Mesodermal cell (in vitro differentiated cells): ENCODE measurements around the gene CAMKMT.

Experiments used
- H3K27ac ChIP-seq: 2 replicates; pipeline ENCODE4 v1.7.0; 2013; ENCODE audit warnings: mild to moderate bottlenecking, low read depth, low read length, moderate library complexity; ENCODE audit not compliant: severe bottlenecking
- H3K36me3 ChIP-seq: 2 replicates; pipeline ENCODE4 v1.7.1; 2013; ENCODE audit warnings: mild to moderate bottlenecking, low read length, moderate library complexity; ENCODE audit not compliant: control insufficient read depth, insufficient read depth
- H3K4me1 ChIP-seq: one replicate; pipeline ENCODE4 v1.7.1; 2013; ENCODE audit warnings: mild to moderate bottlenecking, low read length; ENCODE audit not compliant: insufficient read depth, control insufficient read depth, poor library complexity, severe bottlenecking
- H3K4me3 ChIP-seq: 2 replicates; pipeline ENCODE4 v1.7.0; 2013; ENCODE audit warnings: low read length, control low read depth, mild to moderate bottlenecking; ENCODE audit not compliant: insufficient read depth, poor library complexity, severe bottlenecking; ENCODE audit errors: extremely low read depth
- H3K9me3 ChIP-seq: 2 replicates; pipeline ENCODE4 v1.7.1; 2013; ENCODE audit warnings: mild to moderate bottlenecking, low read length, moderate library complexity; ENCODE audit not compliant: control insufficient read depth
- WGBS, 2 experiments: methylation state at CpG; one replicate each; pipeline ENCODE4 v1.1.5; 2013; ENCODE audit warnings: missing lambda C conversion rate in 2 of 2; ENCODE audit not compliant: insufficient coverage in 2 of 2; 5-methylcytosine and 5-hydroxymethylcytosine counted together

The CAMKMT gene

GRCh38 chr2:44389895-44390294 is 28.1 kb downstream of the CAMKMT start:
- no CpG with 5 or more reads among the region's 1 CpG for WGBS, 2 experiments
- H3K36me3 ChIP-seq = no peaks in the 10 kb centered on the region

GRCh38 chr2:44392338-44392943 is 30.7 kb downstream of the CAMKMT start:
- Histone ChIP-seq H3K4me1 (no peaks in the 10 kb centered on the region), H3K4me3 (no peak overlapping the region), H3K27ac (no peak overlapping the region), H3K36me3 (no peaks in the 10 kb centered on the region), H3K9me3 (no peaks in the 10 kb centered on the region)
- WGBS, 2 experiments = no CpG with 5 or more reads among the region's 3 CpGs

More at GRCh38 chr2:44389895-44390294, 28.1 kb downstream of the CAMKMT start:
- Histone ChIP-seq H3K27ac (no peak overlapping the region), H3K4me1 (no peaks in the 10 kb centered on the region), H3K4me3 (no peak overlapping the region), H3K9me3 (no peaks in the 10 kb centered on the region)

DNA sequence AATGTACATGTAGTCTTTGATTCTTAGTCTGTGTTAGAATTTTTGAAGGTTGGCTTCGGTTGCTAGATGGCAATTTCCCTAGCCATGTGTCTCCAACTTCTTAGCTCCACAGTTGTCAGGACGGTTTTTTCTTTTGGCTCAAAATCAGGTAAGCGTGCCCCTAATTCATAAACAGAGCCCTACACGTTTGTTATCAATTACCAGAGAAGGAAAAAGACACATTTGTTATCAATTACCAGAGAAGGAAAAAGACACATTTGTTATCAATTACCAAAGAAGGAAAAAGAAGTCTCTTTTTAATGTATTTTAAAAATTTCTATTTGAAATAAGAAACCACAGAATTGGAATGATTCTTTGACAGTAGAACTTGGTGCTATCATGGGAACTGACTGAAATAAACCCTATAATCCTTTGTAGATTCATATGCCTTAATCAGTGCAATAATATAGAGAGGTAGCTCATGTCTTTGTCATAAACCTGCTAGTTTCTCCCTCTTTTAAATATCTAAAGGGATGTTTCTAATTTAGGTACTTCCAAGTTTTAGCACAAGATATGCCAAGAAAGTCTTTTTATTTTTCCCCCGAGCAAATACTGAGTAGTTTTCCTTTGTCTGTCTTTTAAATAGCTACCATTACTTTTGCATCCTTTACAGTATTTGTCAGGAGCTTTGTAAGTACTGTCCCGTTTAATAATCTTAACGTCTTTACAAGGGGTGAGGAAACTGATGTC is 35.9 kb downstream of the CAMKMT start:
- Histone ChIP-seq H3K4me3 (no peak overlapping the region), H3K9me3 (no peaks in the 10 kb centered on the region), H3K36me3 (no peaks in the 10 kb centered on the region), H3K27ac (no peak overlapping the region), H3K4me1 (no peaks in the 10 kb centered on the region)
- WGBS, 2 experiments = no CpG with 5 or more reads among the region's 7 CpGs

- H3K4me1 ChIP-seq = no peaks in the 10 kb centered on the region
- WGBS, 2 experiments = 86% methylated on average over 1 of the region's 6 CpGs; no CpG with 5 or more reads in 1 of the 2 experiments
- H3K27ac ChIP-seq = no peak overlapping the region
- H3K4me3 ChIP-seq = no peak overlapping the region
- no peaks in the 10 kb centered on the region for H3K9me3 ChIP-seq
- no peaks in the 10 kb centered on the region for H3K36me3 ChIP-seq
Observed at GRCh38 chr2:44398243-44398897, 36.6 kb downstream of the CAMKMT start.

DNA sequence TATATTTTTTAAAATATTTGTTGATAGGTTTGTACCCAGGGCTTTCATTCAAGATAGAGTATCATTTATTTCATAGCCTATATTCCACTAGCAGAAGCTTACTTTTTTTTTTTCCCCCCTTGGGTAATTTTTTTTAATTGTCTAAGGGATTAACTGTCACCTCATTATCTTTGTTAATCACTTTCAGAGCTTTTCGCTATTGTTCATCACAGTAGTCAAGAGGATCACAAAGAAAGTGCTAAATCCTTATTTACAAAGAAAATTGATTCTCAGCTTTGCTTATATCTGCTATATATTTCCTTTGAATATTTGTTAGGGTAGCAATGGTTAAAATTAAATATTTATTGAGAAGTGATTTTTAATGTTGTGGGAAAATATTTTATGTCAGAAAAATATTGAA is 59.0 kb downstream of the CAMKMT start:
- Histone ChIP-seq H3K9me3 (no peaks in the 10 kb centered on the region), H3K4me3 (no peak overlapping the region), H3K4me1 (no peaks in the 10 kb centered on the region), H3K27ac (no peak overlapping the region), H3K36me3 (no peaks in the 10 kb centered on the region)
- no CpG with 5 or more reads among the region's 1 CpG for WGBS, 2 experiments

DNA sequence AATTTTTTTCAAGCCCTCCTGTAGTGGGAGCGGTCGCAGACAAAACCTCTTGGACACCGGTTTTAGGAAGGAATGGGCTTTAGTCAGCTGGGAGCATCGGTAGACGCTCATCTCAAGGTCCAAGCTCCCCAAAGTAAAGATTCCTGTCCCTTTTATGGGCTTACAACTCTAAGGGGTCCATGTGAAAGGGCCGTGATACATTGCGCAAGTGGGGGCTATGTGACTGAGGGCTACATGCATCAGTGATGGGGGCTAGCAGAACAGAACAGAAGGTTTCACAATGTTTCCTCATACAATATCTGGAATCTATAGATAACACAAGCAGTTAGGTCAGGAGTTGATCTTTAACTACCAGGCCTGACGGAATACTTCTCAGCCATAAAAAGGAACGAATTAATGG is 62.5 kb downstream of the CAMKMT start:
- WGBS, 2 experiments = 71 to 98% methylated on average over 3 to 7 of the region's 9 CpGs
- Histone ChIP-seq H3K4me3 (no peak overlapping the region), H3K27ac (no peak overlapping the region), H3K36me3 (no peaks in the 10 kb centered on the region), H3K4me1 (no peaks in the 10 kb centered on the region), H3K9me3 (no peaks in the 10 kb centered on the region)

DNA sequence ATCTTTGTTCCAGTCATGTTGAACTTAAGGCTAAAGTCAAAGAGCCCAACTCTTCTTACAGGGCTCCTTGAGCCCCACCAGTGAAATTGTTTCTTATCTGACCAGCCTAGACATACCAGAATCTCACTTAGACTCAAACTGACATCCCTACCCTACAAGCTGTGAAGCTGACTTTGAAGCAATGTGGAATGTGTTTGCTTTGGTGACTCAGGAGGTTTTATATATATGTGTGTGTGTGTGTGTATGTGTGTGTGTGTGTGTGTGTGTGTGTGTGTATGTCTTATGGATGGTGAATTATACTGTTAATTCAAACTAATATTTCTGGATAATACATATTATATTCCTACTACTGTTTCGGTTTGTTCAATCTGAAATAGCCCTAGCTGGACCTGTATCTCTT is 67.3 kb downstream of the CAMKMT start:
- no peak overlapping the region for H3K4me3 ChIP-seq
- H3K9me3 ChIP-seq = no peaks in the 10 kb centered on the region
- no peak overlapping the region for H3K27ac ChIP-seq
- no CpG with 5 or more reads among the region's 1 CpG for WGBS, 2 experiments
- H3K36me3 ChIP-seq = no peaks in the 10 kb centered on the region
- no peaks in the 10 kb centered on the region for H3K4me1 ChIP-seq

DNA sequence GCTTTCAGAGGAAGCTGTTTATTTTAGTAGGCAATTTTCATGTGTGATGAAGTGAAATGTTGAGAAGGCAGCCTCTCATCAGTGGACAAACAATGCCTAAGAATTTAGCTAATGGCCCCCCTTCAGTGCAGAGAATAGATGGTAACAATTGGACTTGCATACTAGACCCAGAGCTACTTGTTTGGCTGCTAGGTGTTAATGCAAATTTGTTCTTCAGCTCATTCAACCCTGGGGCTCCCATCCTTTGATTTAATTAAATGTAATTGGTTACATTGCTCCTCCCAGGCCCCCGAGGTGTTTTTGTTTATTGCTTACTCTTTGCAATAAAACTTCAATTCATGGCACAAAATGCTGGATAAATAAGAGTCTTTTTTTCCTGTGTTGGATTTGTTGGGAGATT is 68.6 kb downstream of the CAMKMT start:
- H3K27ac ChIP-seq = no peak overlapping the region
- no peak overlapping the region for H3K4me3 ChIP-seq
- H3K9me3 ChIP-seq = no peaks in the 10 kb centered on the region
- no CpG with 5 or more reads among the region's 1 CpG for WGBS, 2 experiments
- H3K36me3 ChIP-seq = no peaks in the 10 kb centered on the region
- H3K4me1 ChIP-seq = peaks cover 5% of the 10 kb centered on the region

- peaks cover 5% of the 10 kb centered on the region for H3K4me1 ChIP-seq
- WGBS, 2 experiments = 78 to 90% methylated on average over 2 of the region's 4 CpGs
Observed at GRCh38 chr2:44433895-44434294, 72.1 kb downstream of the CAMKMT start.

DNA sequence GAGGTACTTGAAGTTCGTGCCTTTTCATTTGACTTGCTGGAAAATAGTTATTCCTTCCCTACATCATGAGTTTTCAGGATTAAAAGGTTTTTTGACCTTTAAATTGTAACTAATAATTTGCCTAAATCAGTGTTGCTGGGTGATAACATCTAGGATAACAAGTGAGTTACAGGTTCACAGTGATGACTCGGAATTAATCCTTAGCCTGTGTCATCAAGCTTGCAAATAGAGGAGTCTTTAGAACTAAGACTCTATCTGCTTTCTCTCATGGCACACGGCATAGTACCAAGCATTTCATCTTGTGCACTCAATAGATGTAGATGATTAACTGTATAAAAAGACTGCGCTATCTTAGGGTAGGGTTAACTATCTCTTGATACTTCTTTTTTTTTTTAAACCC is 79.5 kb downstream of the CAMKMT start:
- no peak overlapping the region for H3K4me3 ChIP-seq

More at GRCh38 chr2:44433895-44434294, 72.1 kb downstream of the CAMKMT start:
- no peak overlapping the region for H3K4me3 ChIP-seq
- H3K9me3 ChIP-seq = no peaks in the 10 kb centered on the region
- no peaks in the 10 kb centered on the region for H3K36me3 ChIP-seq
- no peak overlapping the region for H3K27ac ChIP-seq

DNA sequence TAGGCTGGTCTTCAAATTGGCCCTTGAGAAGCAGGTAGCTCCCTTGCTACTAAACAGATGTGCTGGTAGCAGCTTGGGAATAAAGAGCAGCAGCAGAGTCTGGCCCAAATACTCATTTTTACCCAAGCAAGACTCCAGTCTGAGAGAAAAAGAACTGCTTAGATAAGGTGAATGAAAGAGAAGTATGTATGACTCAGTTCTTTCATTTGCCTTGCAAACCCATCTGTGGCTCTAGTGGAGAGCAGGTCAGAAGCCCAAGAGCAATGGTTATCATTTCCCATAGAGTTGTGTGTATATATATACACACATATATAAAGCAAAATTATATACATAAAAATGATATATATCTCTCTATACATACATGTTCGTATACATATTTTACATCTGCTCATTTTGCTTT is 80.3 kb downstream of the CAMKMT start:
- 100% methylated on average over 1 of the region's 1 CpG; no CpG with 5 or more reads in 1 of the 2 experiments for WGBS, 2 experiments
- no peak overlapping the region for H3K27ac ChIP-seq
- H3K4me3 ChIP-seq = no peak overlapping the region
- no peaks in the 10 kb centered on the region for H3K36me3 ChIP-seq
- peaks cover 8% of the 10 kb centered on the region for H3K4me1 ChIP-seq
- H3K9me3 ChIP-seq = no peaks in the 10 kb centered on the region

More for the DNA sequence above, 79.5 kb downstream of the CAMKMT start:
- H3K9me3 ChIP-seq = no peaks in the 10 kb centered on the region
- WGBS, 2 experiments = 100% methylated on average over 1 of the region's 4 CpGs; no CpG with 5 or more reads in 1 of the 2 experiments
- no peaks in the 10 kb centered on the region for H3K36me3 ChIP-seq
- H3K27ac ChIP-seq = no peak overlapping the region
- H3K4me1 ChIP-seq = peaks cover 8% of the 10 kb centered on the region
